Measurements from ENCODE around the gene SLMAP.

The SLMAP gene

DNA sequence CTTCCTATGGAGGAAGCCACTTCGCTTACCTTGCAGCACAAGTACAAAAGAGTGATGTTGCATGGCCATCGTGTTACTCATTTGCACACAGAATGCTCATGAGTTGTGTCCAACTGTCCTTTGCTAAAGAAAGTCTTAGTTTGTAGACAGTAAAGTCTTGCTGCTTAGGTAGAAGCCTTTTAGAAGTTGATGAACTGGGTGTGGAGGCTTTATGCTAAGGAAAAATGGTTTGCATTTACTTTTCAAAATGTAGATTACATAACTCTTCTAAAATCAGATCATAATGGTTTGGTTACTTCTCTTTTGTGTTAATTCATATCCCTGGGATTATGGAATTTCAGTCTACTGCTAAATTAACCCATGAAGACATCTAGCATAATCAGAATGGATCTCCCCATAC lies 167.6 kb downstream of the SLMAP start:
- no peak overlapping the region for H3K4me3 Mint-ChIP-seq
- H3K27me3 Mint-ChIP-seq, result no peaks in the 10 kb centered on the region
- ATAC-seq (replicated peaks) (no peak), DNase-seq (no peak)
- no peaks in the 10 kb centered on the region for H3K4me1 Mint-ChIP-seq
- H3K27ac Mint-ChIP-seq, result no peak overlapping the region
- peaks cover 33 to 51% of the 10 kb centered on the region in 2 donors for H3K36me3 Mint-ChIP-seq
- H3K9me3 Mint-ChIP-seq, result no peaks in the 10 kb centered on the region

DNA sequence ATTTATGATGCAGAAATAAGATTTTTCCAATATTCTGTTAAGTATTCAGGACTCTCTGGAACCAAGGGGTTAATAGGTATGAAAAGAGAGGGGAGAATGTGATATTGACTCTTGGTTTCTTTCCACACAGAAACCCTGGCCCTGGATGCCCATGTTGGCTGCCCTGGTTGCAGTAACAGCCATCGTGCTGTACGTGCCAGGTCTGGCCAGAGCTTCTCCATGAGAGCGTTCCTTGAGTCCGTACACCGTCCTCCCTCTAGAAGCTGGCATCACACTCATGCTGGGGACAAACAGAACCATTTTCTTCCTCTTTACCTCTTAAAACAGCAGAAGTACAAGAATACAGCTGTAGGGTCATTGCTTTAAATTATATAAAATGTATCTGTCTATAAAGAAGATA lies 171.1 kb downstream of the SLMAP start:
- ATAC-seq (replicated peaks) (no peak), DNase-seq (no peak)
- no peaks in the 10 kb centered on the region for H3K4me1 Mint-ChIP-seq
- peaks cover 24 to 45% of the 10 kb centered on the region in 2 donors for H3K36me3 Mint-ChIP-seq
- H3K27me3 Mint-ChIP-seq, result no peaks in the 10 kb centered on the region
- no peak overlapping the region for H3K27ac Mint-ChIP-seq
- no peak overlapping the region for H3K4me3 Mint-ChIP-seq
- no peaks in the 10 kb centered on the region for H3K9me3 Mint-ChIP-seq

DNA sequence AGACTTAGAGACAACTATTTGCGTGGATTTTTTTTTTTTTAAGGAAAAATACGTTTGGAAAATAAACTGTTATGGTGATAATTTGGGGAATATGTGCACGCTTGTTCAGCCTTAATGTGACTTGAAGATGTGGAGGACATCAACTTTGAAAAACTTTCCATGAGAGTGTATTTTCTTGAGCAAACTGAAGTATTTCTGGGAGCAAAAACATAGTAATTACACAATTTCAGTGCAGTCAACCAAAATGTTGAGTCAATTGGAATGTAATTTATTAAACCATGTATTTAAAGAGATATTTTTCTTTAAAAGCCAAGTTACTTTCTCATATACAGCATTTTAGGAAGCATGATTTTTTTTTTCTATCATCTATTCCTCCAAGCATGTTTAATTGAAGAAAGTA lies 171.8 kb downstream of the SLMAP start:
- H3K36me3 Mint-ChIP-seq, result peaks cover 22 to 47% of the 10 kb centered on the region in 2 donors
- no peak overlapping the region for H3K27ac Mint-ChIP-seq
- H3K4me3 Mint-ChIP-seq, result no peak overlapping the region
- H3K4me1 Mint-ChIP-seq, result no peaks in the 10 kb centered on the region
- DNase-seq, result no peak
- no peak for ATAC-seq (replicated peaks)
- no peaks in the 10 kb centered on the region for H3K9me3 Mint-ChIP-seq
- no peaks in the 10 kb centered on the region for H3K27me3 Mint-ChIP-seq

DNA sequence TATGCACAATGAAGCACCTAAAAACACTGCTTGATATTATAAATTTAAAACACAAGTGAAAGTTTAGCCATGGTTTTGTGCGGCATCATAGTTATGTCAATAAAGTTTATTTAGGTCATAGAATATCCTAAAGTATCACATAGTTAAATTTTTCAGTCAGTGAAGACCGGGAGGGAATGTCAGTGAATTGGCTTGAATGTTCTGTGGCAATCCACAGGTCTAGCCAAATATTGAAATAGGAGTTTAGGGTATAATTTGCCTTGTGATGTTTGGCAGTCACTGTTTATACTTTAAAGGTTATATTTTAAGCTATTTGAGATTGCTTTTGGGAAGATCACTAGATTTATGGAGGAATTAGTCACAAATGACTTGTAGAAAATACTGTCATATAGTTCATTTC lies 172.4 kb downstream of the SLMAP start:
- Mint-ChIP-seq H3K27me3 (no peaks in the 10 kb centered on the region), H3K9me3 (no peaks in the 10 kb centered on the region), H3K36me3 (peaks cover 21 to 46% of the 10 kb centered on the region in 2 donors), H3K4me1 (no peaks in the 10 kb centered on the region), H3K4me3 (no peak overlapping the region), H3K27ac (no peak overlapping the region)
- no peak for DNase-seq
- no peak for ATAC-seq (replicated peaks)

DNA sequence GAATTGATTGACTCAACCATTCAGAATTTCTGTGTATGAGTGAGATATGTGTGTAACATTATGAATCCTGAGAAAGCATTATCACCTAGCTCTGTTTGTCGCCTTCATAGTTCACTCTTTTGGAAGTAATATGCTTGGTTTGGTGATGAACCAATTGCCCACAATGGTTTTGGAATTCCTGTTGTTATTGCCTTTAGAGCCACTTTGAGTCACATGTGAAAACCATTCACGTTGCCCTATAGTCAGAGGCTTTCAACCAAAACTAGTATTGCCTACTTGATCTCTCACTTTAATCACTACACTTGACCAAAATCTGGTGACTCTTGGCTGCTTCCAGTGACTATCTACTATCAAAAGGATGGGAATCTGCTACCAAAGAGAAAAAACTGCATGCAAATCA lies 173.9 kb downstream of the SLMAP start:
- no peak overlapping the region for H3K4me3 Mint-ChIP-seq
- no peak overlapping the region for H3K27ac Mint-ChIP-seq
- no peaks in the 10 kb centered on the region for H3K9me3 Mint-ChIP-seq
- H3K4me1 Mint-ChIP-seq, result no peaks in the 10 kb centered on the region
- H3K36me3 Mint-ChIP-seq, result peaks cover 17 to 38% of the 10 kb centered on the region in 2 donors
- no peak for DNase-seq
- ATAC-seq (replicated peaks), result no peak
- no peaks in the 10 kb centered on the region for H3K27me3 Mint-ChIP-seq

DNA sequence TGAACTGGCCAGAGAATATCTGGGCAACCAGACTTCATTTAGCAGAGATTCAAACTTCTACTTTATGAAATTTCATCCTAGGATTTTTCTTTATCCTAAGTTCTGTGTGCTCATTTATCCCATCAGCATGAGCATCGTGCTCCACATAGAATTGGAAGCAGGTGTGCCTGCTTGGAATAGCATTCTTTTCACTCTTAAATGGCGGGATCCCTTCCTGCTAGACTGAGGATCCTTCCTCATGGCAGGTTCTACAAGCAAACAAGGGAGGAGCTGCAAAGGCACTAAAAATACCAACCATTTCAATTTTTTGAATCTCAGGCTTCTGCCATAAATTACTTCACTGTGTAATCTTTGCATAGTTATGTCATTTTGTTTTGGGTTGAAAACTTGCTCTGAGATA lies 177.5 kb downstream of the SLMAP start:
- no peaks in the 10 kb centered on the region for H3K4me1 Mint-ChIP-seq
- ATAC-seq (replicated peaks) (no peak), DNase-seq (no peak)
- H3K27ac Mint-ChIP-seq, result no peak overlapping the region
- peaks cover 7 to 18% of the 10 kb centered on the region in 2 donors for H3K36me3 Mint-ChIP-seq
- no peaks in the 10 kb centered on the region for H3K9me3 Mint-ChIP-seq
- H3K27me3 Mint-ChIP-seq, result no peaks in the 10 kb centered on the region
- no peak overlapping the region for H3K4me3 Mint-ChIP-seq

DNA sequence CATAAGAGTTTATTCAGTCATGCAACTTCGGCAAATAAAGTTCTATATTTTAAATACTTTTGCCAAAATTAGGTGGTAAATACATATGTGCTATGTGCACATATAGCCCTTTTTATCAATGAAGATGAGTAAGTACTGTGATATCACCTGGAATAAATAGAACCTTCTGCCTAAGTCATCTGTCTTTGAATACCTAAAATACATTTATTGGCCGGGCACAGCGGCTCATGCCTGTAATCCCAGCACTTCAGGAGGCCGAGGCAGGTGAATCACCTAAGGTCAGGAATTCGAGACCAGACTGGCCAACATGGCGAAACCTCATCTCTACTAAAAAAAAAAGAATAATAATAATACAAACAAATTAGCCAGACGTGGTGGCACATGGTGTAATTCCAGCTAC lies 178.3 kb downstream of the SLMAP start:
- ATAC-seq (replicated peaks) (no peak), DNase-seq (no peak)
- H3K4me1 Mint-ChIP-seq, result no peaks in the 10 kb centered on the region
- no peaks in the 10 kb centered on the region for H3K9me3 Mint-ChIP-seq
- no peak overlapping the region for H3K4me3 Mint-ChIP-seq
- peaks cover 7 to 18% of the 10 kb centered on the region in 2 donors for H3K36me3 Mint-ChIP-seq
- H3K27ac Mint-ChIP-seq, result no peak overlapping the region
- no peaks in the 10 kb centered on the region for H3K27me3 Mint-ChIP-seq

DNA sequence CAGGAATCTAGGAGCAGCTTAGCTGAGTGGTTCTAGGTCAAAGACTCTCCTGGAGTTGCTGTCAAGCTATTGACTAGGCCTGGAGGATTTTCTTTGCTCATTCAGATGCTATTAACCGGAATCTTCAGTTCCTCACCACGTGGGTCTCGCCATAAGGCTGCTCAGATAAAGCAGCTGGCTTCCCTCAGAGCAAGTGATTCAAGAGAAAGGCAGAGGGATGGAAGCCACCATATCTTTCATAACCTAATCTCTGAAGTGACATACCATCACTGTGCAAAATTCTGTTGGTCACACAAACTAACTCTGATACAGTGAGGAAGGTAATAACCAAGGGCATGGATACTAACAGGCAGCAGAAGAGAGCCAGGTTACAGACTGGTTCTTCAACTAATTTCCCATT lies 179.4 kb downstream of the SLMAP start:
- peaks cover 9 to 22% of the 10 kb centered on the region in 2 donors for H3K36me3 Mint-ChIP-seq
- no peaks in the 10 kb centered on the region for H3K9me3 Mint-ChIP-seq
- DNase-seq (no peak), ATAC-seq (replicated peaks) (no peak)
- H3K4me3 Mint-ChIP-seq, result no peak overlapping the region
- H3K4me1 Mint-ChIP-seq, result no peaks in the 10 kb centered on the region
- H3K27ac Mint-ChIP-seq, result no peak overlapping the region
- H3K27me3 Mint-ChIP-seq, result no peaks in the 10 kb centered on the region

DNA sequence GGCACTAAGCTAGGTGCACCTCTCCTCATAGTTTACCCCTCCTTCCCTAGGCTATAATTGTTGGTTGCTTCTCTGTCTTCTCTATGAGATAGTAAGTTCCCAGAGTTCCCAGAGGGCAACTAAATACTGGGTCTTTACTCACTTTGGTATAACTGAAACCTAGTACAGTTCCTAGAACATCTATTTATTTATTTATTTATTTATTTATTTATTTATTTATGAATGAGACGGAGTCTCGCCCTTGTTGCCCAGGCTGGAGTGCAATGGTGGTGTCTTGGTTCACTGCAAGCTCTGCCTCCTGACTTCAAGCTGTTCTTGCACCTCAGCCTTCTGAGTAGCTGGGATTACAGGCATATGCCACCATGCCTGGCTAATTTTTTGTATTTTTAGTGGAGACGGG lies 181.0 kb downstream of the SLMAP start:
- Mint-ChIP-seq H3K36me3 (peaks cover 15 to 23% of the 10 kb centered on the region in 2 donors), H3K27ac (no peak overlapping the region)

DNA sequence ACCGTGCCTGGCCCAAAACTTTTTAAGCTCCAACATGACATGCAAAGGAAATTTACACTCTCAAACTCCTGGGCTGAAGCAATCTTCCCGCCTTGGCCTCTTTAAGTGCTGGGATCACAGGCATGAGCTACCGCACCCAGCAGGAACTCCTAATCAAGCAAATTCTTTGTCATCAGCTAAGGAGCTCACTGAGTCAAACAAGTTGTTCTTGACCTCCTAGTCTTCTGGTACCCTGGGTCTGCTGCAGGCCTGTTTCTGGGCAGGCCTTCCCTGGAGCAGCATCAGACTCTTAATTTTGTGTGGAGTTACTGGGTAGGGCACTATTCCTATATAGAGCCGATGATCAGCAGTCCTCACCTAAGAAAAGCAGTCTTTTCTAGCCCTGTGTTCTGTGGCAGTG lies 183.7 kb downstream of the SLMAP start:
- Mint-ChIP-seq H3K36me3 (peaks cover 11 to 12% of the 10 kb centered on the region in 2 donors), H3K27ac (no peak overlapping the region)
- no peak for ATAC-seq (replicated peaks)

More for the DNA sequence above, 181.0 kb downstream of the SLMAP start:
- H3K4me1 Mint-ChIP-seq, result no peaks in the 10 kb centered on the region
- no peak for DNase-seq
- peaks cover 0 to 3% of the 10 kb centered on the region in 2 donors for H3K9me3 Mint-ChIP-seq
- ATAC-seq (replicated peaks), result no peak
- H3K4me3 Mint-ChIP-seq, result no peak overlapping the region
- H3K27me3 Mint-ChIP-seq, result no peaks in the 10 kb centered on the region

DNA sequence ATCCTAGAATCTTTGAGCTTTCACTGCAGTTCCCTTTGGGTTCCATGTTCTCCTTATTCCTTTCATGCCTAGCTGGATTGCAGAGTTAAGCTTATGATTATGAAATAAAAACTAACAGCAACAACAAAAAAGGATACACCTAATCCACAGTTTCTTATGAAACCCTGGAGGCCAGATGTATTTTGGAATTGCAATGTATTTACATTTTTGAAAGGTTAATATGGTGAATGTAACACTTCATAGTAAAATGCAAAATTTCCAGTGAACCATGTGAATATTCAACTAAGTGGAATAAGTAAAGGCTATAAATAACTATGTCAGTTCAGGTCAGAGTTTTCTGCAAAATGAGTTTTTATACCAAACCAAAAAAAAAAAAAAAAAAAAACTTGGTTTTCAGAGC lies 186.3 kb downstream of the SLMAP start:
- Mint-ChIP-seq H3K4me1 (no peaks in the 10 kb centered on the region), H3K36me3 (peaks cover 11 to 12% of the 10 kb centered on the region in 2 donors), H3K27ac (no peak overlapping the region), H3K27me3 (no peaks in the 10 kb centered on the region), H3K4me3 (no peak overlapping the region), H3K9me3 (peaks cover 0 to 3% of the 10 kb centered on the region in 2 donors)
- ATAC-seq (replicated peaks) (no peak), DNase-seq (no peak)

More for the DNA sequence above, 183.7 kb downstream of the SLMAP start:
- DNase-seq, result no peak
- Mint-ChIP-seq H3K4me1 (no peaks in the 10 kb centered on the region), H3K4me3 (no peak overlapping the region), H3K27me3 (no peaks in the 10 kb centered on the region), H3K9me3 (peaks cover 0 to 3% of the 10 kb centered on the region in 2 donors)

DNA sequence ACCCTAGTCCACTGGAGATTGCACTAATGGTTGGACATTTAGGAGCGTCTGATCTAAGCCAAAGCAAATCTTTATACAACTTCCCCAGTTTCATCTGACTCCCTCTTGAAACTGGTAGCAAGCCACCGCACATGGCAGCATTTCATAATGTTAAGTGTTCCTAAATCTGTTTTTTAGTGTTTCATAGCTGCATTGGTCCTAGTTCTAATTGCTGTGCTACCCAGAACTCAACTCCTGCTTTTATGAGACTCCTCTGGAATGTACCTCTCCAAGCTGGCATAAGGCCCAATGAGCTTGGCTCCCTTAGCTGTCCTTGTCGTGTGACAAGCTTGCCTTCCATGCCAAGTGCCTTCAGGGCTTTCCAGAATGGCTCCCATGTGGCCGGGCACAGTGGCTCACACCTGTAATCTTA lies 186.8 kb downstream of the SLMAP start:
- H3K36me3 Mint-ChIP-seq, result peaks cover 11 to 12% of the 10 kb centered on the region in 2 donors
- no peak for ATAC-seq (replicated peaks)
- H3K27me3 Mint-ChIP-seq, result no peaks in the 10 kb centered on the region
- H3K27ac Mint-ChIP-seq, result no peak overlapping the region
- peaks cover 0 to 3% of the 10 kb centered on the region in 2 donors for H3K9me3 Mint-ChIP-seq
- no peak overlapping the region for H3K4me3 Mint-ChIP-seq
- H3K4me1 Mint-ChIP-seq, result no peaks in the 10 kb centered on the region
- no peak for DNase-seq

DNA sequence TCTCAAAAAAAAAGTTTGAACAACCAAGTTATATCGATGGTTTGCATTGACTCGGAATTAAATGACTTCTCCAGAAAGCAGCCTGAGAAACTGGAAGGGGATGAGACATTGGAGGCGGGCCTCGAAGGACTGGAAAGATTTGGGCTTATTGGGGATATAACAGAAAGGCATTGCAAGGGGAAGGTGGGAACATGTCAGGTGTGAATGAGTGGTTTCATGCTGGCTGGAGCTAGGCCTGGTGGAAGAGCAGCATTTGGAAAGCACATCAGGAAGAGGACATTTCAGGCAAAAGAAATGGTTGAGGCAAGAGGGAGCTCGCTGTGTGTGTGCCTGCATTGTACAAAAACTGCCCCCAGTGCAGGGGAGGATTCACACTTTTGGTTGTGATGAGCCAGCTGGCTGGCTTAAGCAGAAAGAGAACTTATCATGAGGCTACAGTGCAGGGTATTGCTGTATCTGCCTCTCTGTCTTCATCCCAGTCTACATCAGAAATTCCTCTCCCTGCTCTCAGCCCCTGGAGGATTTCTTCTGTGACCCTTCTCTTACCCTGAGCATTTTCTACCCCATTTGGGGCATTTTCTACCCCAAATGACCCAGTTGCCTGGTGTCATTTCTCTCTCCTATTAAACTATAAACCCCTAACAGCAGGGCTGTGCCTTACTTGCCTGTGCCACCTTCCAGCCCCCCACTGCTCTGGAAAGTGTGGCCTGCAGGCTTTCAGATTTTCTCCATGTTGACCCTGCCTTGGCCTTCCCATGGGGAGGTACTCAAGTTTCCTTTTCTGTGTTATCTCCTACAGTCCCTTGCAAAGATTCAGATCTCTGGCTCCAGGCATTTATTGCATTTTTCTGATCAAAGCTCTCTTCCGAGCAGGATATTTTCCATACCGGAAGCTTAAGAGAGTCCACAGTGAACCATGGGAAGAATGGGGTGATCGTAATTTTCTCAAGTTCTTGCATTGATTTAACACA lies 187.7 kb downstream of the SLMAP start:
- DNase-seq (no peak), ATAC-seq (replicated peaks) (no peak)
- Mint-ChIP-seq H3K4me1 (no peaks in the 10 kb centered on the region), H3K4me3 (no peak overlapping the region), H3K27me3 (no peaks in the 10 kb centered on the region), H3K9me3 (peaks cover 0 to 3% of the 10 kb centered on the region in 2 donors), H3K36me3 (peaks cover 11 to 12% of the 10 kb centered on the region in 2 donors), H3K27ac (no peak overlapping the region)

DNA sequence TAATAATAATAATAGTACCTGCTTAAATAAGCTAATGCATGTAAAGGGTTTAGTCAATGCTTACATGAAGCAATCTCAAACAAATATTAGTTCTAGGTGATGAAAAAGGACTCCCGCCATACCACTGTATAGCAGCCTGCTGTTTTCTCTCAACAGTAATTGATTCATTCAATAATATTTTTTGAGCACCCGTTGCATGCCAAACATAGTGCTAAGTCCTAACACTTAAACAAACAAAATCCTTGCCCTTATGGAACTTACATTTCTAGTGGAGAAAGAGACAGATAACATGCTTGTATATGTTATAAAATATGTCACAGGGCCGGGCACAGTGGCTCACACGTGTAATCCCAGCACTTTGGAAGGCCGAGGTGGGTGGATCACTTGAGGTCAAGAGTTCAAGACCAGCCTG lies 190.9 kb downstream of the SLMAP start:
- Mint-ChIP-seq H3K27ac (no peak overlapping the region), H3K4me1 (peaks cover 8% of the 10 kb centered on the region in 2 donors), H3K36me3 (no peaks in the 10 kb centered on the region), H3K4me3 (no peak overlapping the region), H3K9me3 (no peaks in the 10 kb centered on the region), H3K27me3 (no peaks in the 10 kb centered on the region)
- ATAC-seq (replicated peaks) (no peak), DNase-seq (no peak)

DNA sequence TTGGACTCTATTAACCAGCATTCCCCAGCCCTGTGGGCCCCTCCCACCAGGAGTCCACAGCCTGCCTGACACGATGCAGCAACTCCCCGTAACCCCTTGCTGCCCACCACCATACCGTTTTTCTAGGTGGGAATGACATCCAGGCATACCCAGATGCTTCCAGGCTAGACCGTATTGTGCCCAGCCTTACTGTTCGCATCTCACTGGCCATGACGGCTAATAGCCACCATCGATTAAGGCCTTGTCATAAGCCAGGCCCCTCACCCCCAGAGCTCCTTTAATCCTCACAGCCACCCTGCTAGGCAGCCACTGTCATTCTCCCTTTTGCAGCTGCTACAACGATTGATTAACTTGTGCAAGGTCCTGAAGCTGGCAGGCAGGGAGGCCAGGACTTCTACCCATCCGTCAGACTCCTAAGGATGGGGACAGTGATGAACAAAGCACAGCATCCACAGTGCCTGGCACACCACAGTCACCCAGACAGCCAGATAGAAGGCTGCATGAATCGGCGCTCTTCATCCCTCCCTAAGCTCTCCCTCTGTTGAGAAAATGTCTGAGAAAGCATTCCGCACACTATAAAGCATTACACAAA lies 192.1 kb downstream of the SLMAP start:
- H3K4me3 Mint-ChIP-seq, result no peak overlapping the region
- no peak for DNase-seq
- no peak overlapping the region for H3K27ac Mint-ChIP-seq
- H3K36me3 Mint-ChIP-seq, result no peaks in the 10 kb centered on the region
- ATAC-seq (replicated peaks), result no peak
- no peaks in the 10 kb centered on the region for H3K27me3 Mint-ChIP-seq
- peaks cover 8% of the 10 kb centered on the region in 2 donors for H3K4me1 Mint-ChIP-seq
- H3K9me3 Mint-ChIP-seq, result no peaks in the 10 kb centered on the region

All from stimulated activated naive B cell treated with anti-CD40 and anti-IgM and Interleukin-4, amounts not matched to agents 10 μg/mL and 1 μg/mL and 100 μg/mL, for 72 hours (primary cell).